Epithelial cell of proximal tubule (primary cell): ENCODE data around the gene CXCL8. TPM values are rescaled to one million over a fixed set of nuclear protein-coding genes. Genes with fewer than 3 reads are reported as not detected.
"Not testable (repeated sequence)": the region's sequence is repeated elsewhere in the genome, so short reads cannot be mapped to it uniquely, and the experiment has no call there.

Experiments
- DNase-seq: peaks from one replicate; pipeline ENCODE4 v3.0.0-alpha.2; 2011; ENCODE audit warnings: low read depth
- H3K4me3 ChIP-seq: 2 replicates; pipeline ENCODE4 v1.5.1; 2011; ENCODE audit warnings: low read depth, mild to moderate bottlenecking, low read length
- total RNA-seq: library from RNA; depleted of rRNA; stranded (reverse); fragments of >200 nt; gene quantifications from 2 replicates; pipeline ENCODE4 v1.2.3, GENCODE V29; 2015
- TF ChIP-seq, protein P1 (sequence below): conservative IDR thresholded peaks from 2 replicates; pipeline ENCODE4 v1.5.1; 2012; ENCODE audit warnings: low read depth, mild to moderate bottlenecking, low read length

Gene CXCL8
- total RNA-seq, 1 donor from 2014 or later = 24.9 TPM

GRCh38 chr4:73765296-73765695, 24.9 kb downstream of the CXCL8 start:
- TF ChIP-seq, protein P1, sequence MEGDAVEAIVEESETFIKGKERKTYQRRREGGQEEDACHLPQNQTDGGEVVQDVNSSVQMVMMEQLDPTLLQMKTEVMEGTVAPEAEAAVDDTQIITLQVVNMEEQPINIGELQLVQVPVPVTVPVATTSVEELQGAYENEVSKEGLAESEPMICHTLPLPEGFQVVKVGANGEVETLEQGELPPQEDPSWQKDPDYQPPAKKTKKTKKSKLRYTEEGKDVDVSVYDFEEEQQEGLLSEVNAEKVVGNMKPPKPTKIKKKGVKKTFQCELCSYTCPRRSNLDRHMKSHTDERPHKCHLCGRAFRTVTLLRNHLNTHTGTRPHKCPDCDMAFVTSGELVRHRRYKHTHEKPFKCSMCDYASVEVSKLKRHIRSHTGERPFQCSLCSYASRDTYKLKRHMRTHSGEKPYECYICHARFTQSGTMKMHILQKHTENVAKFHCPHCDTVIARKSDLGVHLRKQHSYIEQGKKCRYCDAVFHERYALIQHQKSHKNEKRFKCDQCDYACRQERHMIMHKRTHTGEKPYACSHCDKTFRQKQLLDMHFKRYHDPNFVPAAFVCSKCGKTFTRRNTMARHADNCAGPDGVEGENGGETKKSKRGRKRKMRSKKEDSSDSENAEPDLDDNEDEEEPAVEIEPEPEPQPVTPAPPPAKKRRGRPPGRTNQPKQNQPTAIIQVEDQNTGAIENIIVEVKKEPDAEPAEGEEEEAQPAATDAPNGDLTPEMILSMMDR = no peak
- no peak overlapping the region for H3K4me3 ChIP-seq
- DNase-seq = no peak

- H3K4me3 ChIP-seq = no peak overlapping the region
- DNase-seq = no peak
- TF ChIP-seq, protein P1 = no peak
Observed at GRCh38 chr4:73770917-73771316, 30.5 kb downstream of the CXCL8 start.

DNA sequence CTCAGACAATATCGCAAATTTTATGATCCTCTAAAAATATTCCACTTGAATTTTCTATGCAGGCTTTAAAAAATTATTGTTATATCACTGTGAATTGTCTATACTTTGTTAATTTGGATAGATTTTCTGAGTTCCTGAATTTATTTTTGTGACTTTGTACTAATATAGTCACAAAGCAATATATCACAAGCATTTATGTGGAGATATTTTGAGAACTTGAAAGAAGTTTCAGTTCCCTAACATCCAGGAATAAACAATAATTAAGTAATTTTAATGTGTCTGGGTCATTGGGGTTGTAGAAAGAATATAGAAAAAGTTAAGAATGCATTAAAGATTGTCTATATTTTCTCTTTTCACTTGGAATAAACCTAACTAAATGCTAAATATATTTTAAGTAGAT, 32.0 kb downstream of the CXCL8 start:
- H3K4me3 ChIP-seq = no peak overlapping the region
- TF ChIP-seq, protein P1 = no peak
- no peak for DNase-seq

- H3K4me3 ChIP-seq = not testable (repeated sequence)
Observed at GRCh38 chr4:73774406-73774805, 34.0 kb downstream of the CXCL8 start.

GRCh38 chr4:73776321-73776729, 36.0 kb downstream of the CXCL8 start:
- TF ChIP-seq, protein P1 = no peak
- peak; percentile 80 for DNase-seq
- no peak overlapping the region for H3K4me3 ChIP-seq

More at GRCh38 chr4:73774406-73774805, 34.0 kb downstream of the CXCL8 start:
- DNase-seq = not testable (repeated sequence)

- peak; percentile 7 for DNase-seq
- TF ChIP-seq, protein P1 = no peak
- no peak overlapping the region for H3K4me3 ChIP-seq
Observed at GRCh38 chr4:73777612-73778011, 37.2 kb downstream of the CXCL8 start.

DNA sequence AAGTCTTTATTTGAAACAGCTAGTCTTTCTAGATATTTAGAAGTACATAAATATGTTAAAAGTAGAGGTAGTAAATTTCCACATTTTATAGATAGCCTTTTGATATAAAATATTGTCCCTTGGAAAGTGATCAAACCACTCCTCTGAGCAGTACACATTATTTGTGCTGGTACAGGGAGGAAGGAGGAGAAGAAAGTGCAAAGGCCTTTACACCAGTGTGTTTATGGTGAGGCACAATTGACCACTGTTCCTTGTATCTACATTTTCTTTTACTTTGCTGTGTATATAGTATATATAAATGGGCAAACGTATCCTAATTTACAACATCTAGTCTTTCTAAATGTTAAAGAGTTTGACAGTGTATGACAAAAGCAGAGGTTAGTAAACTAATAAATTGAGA, 39.9 kb downstream of the CXCL8 start:
- no peak overlapping the region for H3K4me3 ChIP-seq
- TF ChIP-seq, protein P1 = no peak
- no peak for DNase-seq
